EH (cell line): ENCODE data around the gene ENPP7.

Source experiments
- DNase-seq: peaks from one replicate; pipeline ENCODE4 v3.0.0-alpha.2; 2015; ENCODE audit warnings: low read depth

Gene ENPP7

GRCh38 chr17:79732804-79733691, 2.3 kb downstream of the ENPP7 start:
- peak; percentile 6 for DNase-seq

- DNase-seq, result no peak
Measured at GRCh38 chr17:79733692-79734070, 2.9 kb downstream of the ENPP7 start.

- DNase-seq, result no peak
Measured at GRCh38 chr17:79735096-79735495, 4.4 kb downstream of the ENPP7 start.

- DNase-seq, result no peak
Measured at GRCh38 chr17:79737046-79737921, 6.5 kb downstream of the ENPP7 start.

- no peak for DNase-seq
Measured at GRCh38 chr17:79737922-79738578, 7.3 kb downstream of the ENPP7 start.

GRCh38 chr17:79738643-79739042, 7.9 kb downstream of the ENPP7 start:
- DNase-seq, result no peak

- peak; percentile 20 for DNase-seq
Measured at GRCh38 chr17:79739148-79740062, 8.7 kb downstream of the ENPP7 start.

GRCh38 chr17:79740413-79740812, 9.7 kb downstream of the ENPP7 start:
- DNase-seq, result no peak

GRCh38 chr17:79741401-79741750, 10.6 kb downstream of the ENPP7 start:
- no peak for DNase-seq

- DNase-seq, result peak; percentile 50
Measured at GRCh38 chr17:79741751-79742588, 11.2 kb downstream of the ENPP7 start.

- DNase-seq, result no peak
Measured at GRCh38 chr17:79742589-79742918, 11.8 kb downstream of the ENPP7 start.

- no peak for DNase-seq
Measured at GRCh38 chr17:79742951-79743476, 12.3 kb downstream of the ENPP7 start.

GRCh38 chr17:79743614-79744013, 12.9 kb downstream of the ENPP7 start:
- DNase-seq, result no peak

- no peak for DNase-seq
Measured at GRCh38 chr17:79745641-79746105, 14.9 kb downstream of the ENPP7 start.

GRCh38 chr17:79746889-79747507, 16.3 kb downstream of the ENPP7 start:
- DNase-seq, result peak; percentile 4

GRCh38 chr17:79747508-79748294, 17.0 kb downstream of the ENPP7 start:
- no peak for DNase-seq

- no peak for DNase-seq
Measured at GRCh38 chr17:79748295-79749099, 17.8 kb downstream of the ENPP7 start.

- DNase-seq, result peak; percentile 60
Measured at GRCh38 chr17:79749156-79749815, 18.5 kb downstream of the ENPP7 start.
